K562 (cell line): ENCODE results near the gene SKAP1. TPM values are rescaled to one million over a fixed set of nuclear protein-coding genes. Genes with fewer than 3 reads are reported as not detected.

ENCODE experiments used
- BACH1 ChIP-seq: fragments of 200-800 bp; sonication (Bioruptor generic); IDR thresholded peaks from 2 replicates; pipeline ENCODE4 v1.6.1; 2016; ENCODE audit warnings: missing genetic modification characterization, missing compliant biosample characterization
- COPS2 ChIP-seq: fragments of 450-650 bp; conservative IDR thresholded peaks from 2 replicates; pipeline ENCODE4 v1.6.1; 2016; ENCODE audit warnings: mild to moderate bottlenecking, moderate library complexity
- FOS ChIP-seq: IDR thresholded peaks from 3 replicates; pipeline ENCODE4 v1.6.1; 2011; ENCODE audit not compliant: insufficient read length; ENCODE audit errors: extremely low read depth
- NR2F6 ChIP-seq: fragments of 450-650 bp; formaldehyde crosslinking; IDR thresholded peaks from 2 replicates; pipeline ENCODE4 v1.4.0; 2020; ENCODE audit warnings: mild to moderate bottlenecking
- SMC3 ChIP-seq: conservative IDR thresholded peaks from 2 replicates; pipeline ENCODE4 v1.6.1; 2011; ENCODE audit warnings: low read depth, low read length, improper control_type of control experiment; ENCODE audit not compliant: insufficient read depth
- SP2 ChIP-seq: IDR thresholded peaks from 2 replicates; pipeline ENCODE4 v1.6.1; 2011; ENCODE audit warnings: mild to moderate bottlenecking, low read depth, low read length, moderate library complexity; ENCODE audit not compliant: poor library complexity, severe bottlenecking; ENCODE audit errors: extremely low read depth
- TAF15 ChIP-seq: fragments of 200-400 bp; formaldehyde crosslinking; IDR thresholded peaks from 2 replicates; pipeline ENCODE4 v1.6.1; 2017; ENCODE audit warnings: mild to moderate bottlenecking, low read depth, low read length, moderate library complexity
- TBP ChIP-seq: optimal IDR thresholded peaks from 2 replicates; pipeline ENCODE3; 2011; ENCODE audit warnings: low read depth, low read length, improper control_type of control experiment
- TOE1 ChIP-seq, 2 experiments: fragments of 450-650 bp in 1 of 2; sonication (generic) in 1 of 2; formaldehyde crosslinking in 1 of 2; IDR thresholded peaks; 2 replicates each; pipeline versions ENCODE4 v1.7.1 to v1.8.0; 2016 to 2022; ENCODE audit warnings: borderline replicate concordance in 2 of 2, mild to moderate bottlenecking in 2 of 2, antibody characterized with exemption in 1 of 2, inconsistent platforms in 1 of 2, low read depth in 1 of 2, missing genetic modification reagents in 1 of 2, moderate library complexity in 1 of 2
- polyA plus RNA-seq, 8 experiments: library from polyadenylated mRNA; depleted of rRNA in 4 of 8; stranded (reverse) in 5 of 8; unstranded in 3 of 8; fragments of >200 nt; fragmentation: Nextera tagmentation in 2 of 8; fragmentation: Illumina TruSeq in 1 of 8; extraction: Ambion mirVana in 2 of 8; extraction: Trizol in 1 of 8; gene quantifications; 2 replicates each; pipeline versions ENCODE4 v1.2.1 to v1.2.3, GENCODE V29; 2011 to 2014; ENCODE audit warnings: inconsistent platforms in 1 of 8, missing spikeins in 1 of 8
- total RNA-seq, 7 experiments: library from RNA; depleted of rRNA in 6 of 7; stranded (reverse); fragments of >200 nt in 6 of 7; fragmentation: Illumina TruSeq in 2 of 7; extraction: Trizol in 2 of 7; gene quantifications; 2 replicates each; pipeline versions ENCODE4 v1.2.1 to v1.2.3, GENCODE V29; 2011 to 2021; ENCODE audit warnings: low replicate concordance in 1 of 7
- TF ChIP-seq, protein P1 (sequence below), 2 experiments: fragments of 150-350 bp in 1 of 2; IDR thresholded peaks; 2 replicates each; pipeline ENCODE4 v1.6.1; 2012 to 2016; ENCODE audit warnings: low read depth in 2 of 2, low read length in 2 of 2, mild to moderate bottlenecking in 1 of 2, moderate library complexity in 1 of 2
- TF ChIP-seq, protein P2 (sequence below), 2 experiments: fragments of 450-650 bp; formaldehyde crosslinking in 1 of 2; IDR thresholded peaks; 2 replicates each; pipeline versions ENCODE4 v1.4.0 to v1.6.1; 2014 to 2020; ENCODE audit warnings: mild to moderate bottlenecking in 2 of 2, borderline replicate concordance in 1 of 2, low read depth in 1 of 2
- TF ChIP-seq, protein P3 (sequence below), 2 experiments: IDR thresholded peaks; 2 replicates each; pipeline ENCODE4 v1.6.1; 2012; ENCODE audit warnings: improper control_type of control experiment in 2 of 2, low read depth in 2 of 2, low read length in 2 of 2, borderline replicate concordance in 1 of 2

The SKAP1 gene
- total and polyA plus RNA-seq, 9 of the 15 experiments (the other 6 are each of a cell fraction or from before 2014, with no cell fraction given): 0.06 to 0.80 (median 0.10) TPM; not detected in 4

DNA sequence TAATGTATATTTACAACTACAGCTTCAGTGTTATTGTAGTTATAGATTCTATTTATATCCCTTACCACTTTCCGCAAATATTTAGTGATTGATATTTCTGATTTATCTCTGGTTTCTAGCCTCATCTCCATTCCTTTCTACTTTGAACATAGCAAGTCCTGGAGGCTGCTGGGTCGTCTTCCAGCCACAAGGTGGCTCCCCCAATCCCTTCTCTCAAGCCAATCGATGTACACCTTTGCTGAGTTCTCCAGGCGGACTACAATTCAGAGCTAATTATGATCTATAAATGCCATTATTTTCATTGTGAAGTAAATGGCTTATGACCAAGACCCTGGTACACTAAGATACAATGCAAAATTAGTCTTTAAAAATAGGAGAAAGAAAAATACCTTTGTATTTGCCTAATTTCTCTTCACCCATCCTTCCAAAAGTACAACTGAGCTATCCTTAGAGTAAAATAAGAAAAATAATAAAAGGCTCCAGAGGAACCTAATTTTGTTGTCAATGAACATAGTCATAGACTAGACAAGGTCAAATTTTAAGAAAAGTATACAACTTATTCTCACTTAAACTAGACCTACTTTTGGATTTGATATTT, 122.1 kb downstream of the SKAP1 start (continued):
- TF ChIP-seq, protein P1, sequence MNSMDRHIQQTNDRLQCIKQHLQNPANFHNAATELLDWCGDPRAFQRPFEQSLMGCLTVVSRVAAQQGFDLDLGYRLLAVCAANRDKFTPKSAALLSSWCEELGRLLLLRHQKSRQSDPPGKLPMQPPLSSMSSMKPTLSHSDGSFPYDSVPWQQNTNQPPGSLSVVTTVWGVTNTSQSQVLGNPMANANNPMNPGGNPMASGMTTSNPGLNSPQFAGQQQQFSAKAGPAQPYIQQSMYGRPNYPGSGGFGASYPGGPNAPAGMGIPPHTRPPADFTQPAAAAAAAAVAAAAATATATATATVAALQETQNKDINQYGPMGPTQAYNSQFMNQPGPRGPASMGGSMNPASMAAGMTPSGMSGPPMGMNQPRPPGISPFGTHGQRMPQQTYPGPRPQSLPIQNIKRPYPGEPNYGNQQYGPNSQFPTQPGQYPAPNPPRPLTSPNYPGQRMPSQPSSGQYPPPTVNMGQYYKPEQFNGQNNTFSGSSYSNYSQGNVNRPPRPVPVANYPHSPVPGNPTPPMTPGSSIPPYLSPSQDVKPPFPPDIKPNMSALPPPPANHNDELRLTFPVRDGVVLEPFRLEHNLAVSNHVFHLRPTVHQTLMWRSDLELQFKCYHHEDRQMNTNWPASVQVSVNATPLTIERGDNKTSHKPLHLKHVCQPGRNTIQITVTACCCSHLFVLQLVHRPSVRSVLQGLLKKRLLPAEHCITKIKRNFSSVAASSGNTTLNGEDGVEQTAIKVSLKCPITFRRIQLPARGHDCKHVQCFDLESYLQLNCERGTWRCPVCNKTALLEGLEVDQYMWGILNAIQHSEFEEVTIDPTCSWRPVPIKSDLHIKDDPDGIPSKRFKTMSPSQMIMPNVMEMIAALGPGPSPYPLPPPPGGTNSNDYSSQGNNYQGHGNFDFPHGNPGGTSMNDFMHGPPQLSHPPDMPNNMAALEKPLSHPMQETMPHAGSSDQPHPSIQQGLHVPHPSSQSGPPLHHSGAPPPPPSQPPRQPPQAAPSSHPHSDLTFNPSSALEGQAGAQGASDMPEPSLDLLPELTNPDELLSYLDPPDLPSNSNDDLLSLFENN (IDR thresholded peaks at IDR 0.05; ENCODE audit: low read depth in 2 of 2, low read length in 2 of 2): no peak
- TF ChIP-seq FOS (no peak), SMC3 (peak; percentile 81), BACH1 (tag) (no peak), COPS2 (no peak), NR2F6 (CRISPR knock-in tag) (no peak), TBP (no peak), TAF15 (no peak), SP2 (no peak), TOE1 (IDR thresholded peaks at IDR 0.05; ENCODE audit: borderline replicate concordance) (no peak), TOE1 (CRISPR knock-in tag; IDR thresholded peaks at IDR 0.05; ENCODE audit: borderline replicate concordance, low read depth) (no peak)
- TF ChIP-seq, protein P2, sequence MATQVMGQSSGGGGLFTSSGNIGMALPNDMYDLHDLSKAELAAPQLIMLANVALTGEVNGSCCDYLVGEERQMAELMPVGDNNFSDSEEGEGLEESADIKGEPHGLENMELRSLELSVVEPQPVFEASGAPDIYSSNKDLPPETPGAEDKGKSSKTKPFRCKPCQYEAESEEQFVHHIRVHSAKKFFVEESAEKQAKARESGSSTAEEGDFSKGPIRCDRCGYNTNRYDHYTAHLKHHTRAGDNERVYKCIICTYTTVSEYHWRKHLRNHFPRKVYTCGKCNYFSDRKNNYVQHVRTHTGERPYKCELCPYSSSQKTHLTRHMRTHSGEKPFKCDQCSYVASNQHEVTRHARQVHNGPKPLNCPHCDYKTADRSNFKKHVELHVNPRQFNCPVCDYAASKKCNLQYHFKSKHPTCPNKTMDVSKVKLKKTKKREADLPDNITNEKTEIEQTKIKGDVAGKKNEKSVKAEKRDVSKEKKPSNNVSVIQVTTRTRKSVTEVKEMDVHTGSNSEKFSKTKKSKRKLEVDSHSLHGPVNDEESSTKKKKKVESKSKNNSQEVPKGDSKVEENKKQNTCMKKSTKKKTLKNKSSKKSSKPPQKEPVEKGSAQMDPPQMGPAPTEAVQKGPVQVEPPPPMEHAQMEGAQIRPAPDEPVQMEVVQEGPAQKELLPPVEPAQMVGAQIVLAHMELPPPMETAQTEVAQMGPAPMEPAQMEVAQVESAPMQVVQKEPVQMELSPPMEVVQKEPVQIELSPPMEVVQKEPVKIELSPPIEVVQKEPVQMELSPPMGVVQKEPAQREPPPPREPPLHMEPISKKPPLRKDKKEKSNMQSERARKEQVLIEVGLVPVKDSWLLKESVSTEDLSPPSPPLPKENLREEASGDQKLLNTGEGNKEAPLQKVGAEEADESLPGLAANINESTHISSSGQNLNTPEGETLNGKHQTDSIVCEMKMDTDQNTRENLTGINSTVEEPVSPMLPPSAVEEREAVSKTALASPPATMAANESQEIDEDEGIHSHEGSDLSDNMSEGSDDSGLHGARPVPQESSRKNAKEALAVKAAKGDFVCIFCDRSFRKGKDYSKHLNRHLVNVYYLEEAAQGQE (IDR thresholded peaks at IDR 0.05; ENCODE audit: borderline replicate concordance): peak; percentile 57
- TF ChIP-seq, protein P2 (CRISPR knock-in tag; IDR thresholded peaks at IDR 0.05; ENCODE audit: low read depth): no peak
- TF ChIP-seq, protein P3, sequence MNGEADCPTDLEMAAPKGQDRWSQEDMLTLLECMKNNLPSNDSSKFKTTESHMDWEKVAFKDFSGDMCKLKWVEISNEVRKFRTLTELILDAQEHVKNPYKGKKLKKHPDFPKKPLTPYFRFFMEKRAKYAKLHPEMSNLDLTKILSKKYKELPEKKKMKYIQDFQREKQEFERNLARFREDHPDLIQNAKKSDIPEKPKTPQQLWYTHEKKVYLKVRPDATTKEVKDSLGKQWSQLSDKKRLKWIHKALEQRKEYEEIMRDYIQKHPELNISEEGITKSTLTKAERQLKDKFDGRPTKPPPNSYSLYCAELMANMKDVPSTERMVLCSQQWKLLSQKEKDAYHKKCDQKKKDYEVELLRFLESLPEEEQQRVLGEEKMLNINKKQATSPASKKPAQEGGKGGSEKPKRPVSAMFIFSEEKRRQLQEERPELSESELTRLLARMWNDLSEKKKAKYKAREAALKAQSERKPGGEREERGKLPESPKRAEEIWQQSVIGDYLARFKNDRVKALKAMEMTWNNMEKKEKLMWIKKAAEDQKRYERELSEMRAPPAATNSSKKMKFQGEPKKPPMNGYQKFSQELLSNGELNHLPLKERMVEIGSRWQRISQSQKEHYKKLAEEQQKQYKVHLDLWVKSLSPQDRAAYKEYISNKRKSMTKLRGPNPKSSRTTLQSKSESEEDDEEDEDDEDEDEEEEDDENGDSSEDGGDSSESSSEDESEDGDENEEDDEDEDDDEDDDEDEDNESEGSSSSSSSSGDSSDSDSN (IDR thresholded peaks at IDR 0.05; ENCODE audit: borderline replicate concordance in 1 of 2, low read depth in 2 of 2, low read length in 2 of 2): no peak
